ENCODE data around the gene ATP6V0A4. TPM values are rescaled to one million over a fixed set of nuclear protein-coding genes. Genes with fewer than 3 reads are reported as not detected.

ATP6V0A4 gene
- total RNA-seq, 2 donors from 2014 or later, result not detected

DNA sequence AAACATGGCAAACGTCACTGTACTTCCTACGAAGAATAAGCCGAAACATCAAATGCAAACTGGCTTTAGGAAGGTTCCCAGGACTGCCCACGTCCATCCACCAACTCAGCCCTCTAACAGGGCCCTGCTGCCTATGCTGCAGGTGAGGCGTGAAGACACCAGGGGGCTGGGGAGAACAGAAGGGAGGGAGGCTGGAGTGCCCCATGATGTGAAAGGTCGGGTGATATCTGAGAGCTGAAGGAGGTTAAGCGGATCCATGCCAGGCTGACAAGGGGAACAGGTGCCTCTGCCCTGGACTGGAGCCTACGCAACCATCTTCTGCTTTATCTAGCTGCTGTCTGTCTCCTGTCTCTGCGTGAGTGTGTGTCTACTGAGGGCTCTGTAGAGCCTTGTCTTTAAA, 40.2 kb upstream of the ATP6V0A4 start:
- intact Hi-C loops (cut with DNase I), result no loop called here
- 76 to 89% methylated on average over 9 of the region's 9 CpGs for WGBS, 2 donors
- Histone ChIP-seq H3K27ac (no peak overlapping the region), H3K36me3 (replicated peaks in 1 of 2; ENCODE audit: insufficient read depth in 1 of 2, low read depth in 2 of 2) (peaks cover 0 to 4% of the 10 kb centered on the region in 2 donors), H3K4me1 (no peaks in the 10 kb centered on the region), H3K27me3 (no peaks in the 10 kb centered on the region), H3K9me3 (no peaks in the 10 kb centered on the region), H3K4me3 (no peak overlapping the region)
- TF ChIP-seq, protein P1, sequence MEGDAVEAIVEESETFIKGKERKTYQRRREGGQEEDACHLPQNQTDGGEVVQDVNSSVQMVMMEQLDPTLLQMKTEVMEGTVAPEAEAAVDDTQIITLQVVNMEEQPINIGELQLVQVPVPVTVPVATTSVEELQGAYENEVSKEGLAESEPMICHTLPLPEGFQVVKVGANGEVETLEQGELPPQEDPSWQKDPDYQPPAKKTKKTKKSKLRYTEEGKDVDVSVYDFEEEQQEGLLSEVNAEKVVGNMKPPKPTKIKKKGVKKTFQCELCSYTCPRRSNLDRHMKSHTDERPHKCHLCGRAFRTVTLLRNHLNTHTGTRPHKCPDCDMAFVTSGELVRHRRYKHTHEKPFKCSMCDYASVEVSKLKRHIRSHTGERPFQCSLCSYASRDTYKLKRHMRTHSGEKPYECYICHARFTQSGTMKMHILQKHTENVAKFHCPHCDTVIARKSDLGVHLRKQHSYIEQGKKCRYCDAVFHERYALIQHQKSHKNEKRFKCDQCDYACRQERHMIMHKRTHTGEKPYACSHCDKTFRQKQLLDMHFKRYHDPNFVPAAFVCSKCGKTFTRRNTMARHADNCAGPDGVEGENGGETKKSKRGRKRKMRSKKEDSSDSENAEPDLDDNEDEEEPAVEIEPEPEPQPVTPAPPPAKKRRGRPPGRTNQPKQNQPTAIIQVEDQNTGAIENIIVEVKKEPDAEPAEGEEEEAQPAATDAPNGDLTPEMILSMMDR (IDR thresholded peaks at IDR 0.05), result no peak
- no peak for TF ChIP-seq POLR2A (IDR thresholded peaks at IDR 0.05)
- ATAC-seq, result no peak
- DNase-seq, result no peak

DNA sequence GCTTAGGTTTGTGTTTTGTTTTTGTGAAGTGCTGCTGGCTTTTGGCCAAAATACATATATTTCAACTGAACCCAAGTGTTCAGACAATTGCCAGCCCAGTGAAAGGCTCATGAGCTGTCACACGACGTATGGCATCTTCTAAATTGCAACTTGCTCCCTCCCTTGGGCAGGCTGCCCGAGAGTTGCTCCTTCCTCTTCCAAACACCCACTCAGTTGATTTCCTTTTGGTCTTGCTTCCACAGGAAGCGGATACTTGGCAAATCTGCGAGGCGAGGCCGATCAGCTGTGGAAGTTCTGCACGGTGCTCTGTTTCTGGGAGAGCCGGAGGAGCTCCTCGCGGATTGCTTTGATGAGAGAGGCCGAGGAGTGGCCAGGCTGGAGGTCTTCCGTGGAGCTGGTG, 39.6 kb upstream of the ATP6V0A4 start:
- H3K9me3 ChIP-seq, result no peaks in the 10 kb centered on the region
- H3K4me1 ChIP-seq, result no peaks in the 10 kb centered on the region
- intact Hi-C loops (cut with DNase I), result no loop called here
- ATAC-seq, result no peak
- TF ChIP-seq, protein P1 (IDR thresholded peaks at IDR 0.05), result no peak
- TF ChIP-seq POLR2A (IDR thresholded peaks at IDR 0.05), result no peak
- 78 to 96% methylated on average over 13 of the region's 13 CpGs for WGBS, 2 donors
- no peak overlapping the region for H3K27ac ChIP-seq
- no peak overlapping the region for H3K4me3 ChIP-seq
- DNase-seq, result peak in 1 of 4 donors; percentile 7
- peaks cover 0 to 4% of the 10 kb centered on the region in 2 donors for H3K36me3 ChIP-seq (replicated peaks in 1 of 2; ENCODE audit: insufficient read depth in 1 of 2, low read depth in 2 of 2)
- no peaks in the 10 kb centered on the region for H3K27me3 ChIP-seq

GRCh38 chr7:138835087-138835486, 37.1 kb upstream of the ATP6V0A4 start:
- 92 to 94% methylated on average over 11 of the region's 11 CpGs for WGBS, 2 donors
- Histone ChIP-seq H3K27ac (no peak overlapping the region), H3K27me3 (no peaks in the 10 kb centered on the region), H3K9me3 (no peaks in the 10 kb centered on the region), H3K4me3 (no peak overlapping the region), H3K36me3 (replicated peaks in 1 of 2; ENCODE audit: insufficient read depth in 1 of 2, low read depth in 2 of 2) (peaks cover 0 to 4% of the 10 kb centered on the region in 2 donors), H3K4me1 (no peaks in the 10 kb centered on the region)
- DNase-seq (no peak), ATAC-seq (no peak)
- intact Hi-C loops (cut with DNase I), result no loop called here
- TF ChIP-seq, protein P1 (IDR thresholded peaks at IDR 0.05), result no peak
- no peak for TF ChIP-seq POLR2A (IDR thresholded peaks at IDR 0.05)

DNA sequence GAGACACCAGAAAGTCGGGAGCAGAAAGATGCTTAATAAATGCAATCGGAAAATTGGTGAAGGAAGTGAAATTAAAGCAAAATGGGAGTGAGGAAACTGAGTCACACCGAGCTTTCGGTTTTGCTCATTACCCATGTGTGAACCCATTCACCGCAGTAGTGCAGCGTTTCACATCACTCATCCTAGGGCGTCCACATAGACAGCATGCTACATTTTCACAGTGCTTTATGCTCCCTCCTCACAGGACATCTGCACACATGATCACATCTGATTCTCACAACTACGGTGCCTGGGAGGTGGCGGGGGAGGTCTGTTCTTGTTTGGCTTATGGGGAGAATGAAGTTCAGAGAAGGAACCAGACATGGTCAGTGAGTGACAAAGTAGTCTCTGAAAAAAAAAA, 36.6 kb upstream of the ATP6V0A4 start:
- Histone ChIP-seq H3K27me3 (no peaks in the 10 kb centered on the region), H3K27ac (no peak overlapping the region), H3K36me3 (replicated peaks in 1 of 2; ENCODE audit: insufficient read depth in 1 of 2, low read depth in 2 of 2) (peaks cover 0 to 4% of the 10 kb centered on the region in 2 donors), H3K9me3 (no peaks in the 10 kb centered on the region), H3K4me3 (no peak overlapping the region), H3K4me1 (no peaks in the 10 kb centered on the region)
- DNase-seq (no peak), ATAC-seq (no peak)
- 91 to 96% methylated on average over 9 of the region's 9 CpGs for WGBS, 2 donors
- intact Hi-C loops (cut with DNase I), result no loop called here
- no peak for TF ChIP-seq POLR2A (IDR thresholded peaks at IDR 0.05)
- TF ChIP-seq, protein P1 (IDR thresholded peaks at IDR 0.05), result no peak

- Histone ChIP-seq H3K27me3 (no peaks in the 10 kb centered on the region), H3K9me3 (no peaks in the 10 kb centered on the region), H3K36me3 (replicated peaks in 1 of 2; ENCODE audit: insufficient read depth in 1 of 2, low read depth in 2 of 2) (peaks cover 0 to 4% of the 10 kb centered on the region in 2 donors), H3K4me3 (no peak overlapping the region), H3K27ac (no peak overlapping the region), H3K4me1 (no peaks in the 10 kb centered on the region)
- 72 to 73% methylated on average over 5 of the region's 5 CpGs for whole genome bisulfite sequencing, 2 donors
- ATAC-seq (no peak), DNase-seq (no peak)
- intact Hi-C loops (cut with DNase I), result no loop called here
- TF ChIP-seq, protein P1 (IDR thresholded peaks at IDR 0.05), result no peak
- TF ChIP-seq POLR2A (IDR thresholded peaks at IDR 0.05), result no peak
Measured at GRCh38 chr7:138833596-138833995, 35.6 kb upstream of the ATP6V0A4 start.
